HepG2 (cell line): Measurements from ENCODE around the gene TUFM. TPM values are rescaled to one million over a fixed set of nuclear protein-coding genes. Genes with fewer than 3 reads are reported as not detected.

Experiments
- GATA4 ChIP-seq: sonication (generic); IDR thresholded peaks from 2 replicates; pipeline ENCODE4 v1.6.1; 2016; ENCODE audit warnings: antibody characterized with exemption, low read depth, borderline replicate concordance
- KLF13 ChIP-seq: sonication (generic); formaldehyde crosslinking; IDR thresholded peaks from 2 replicates; pipeline ENCODE4 v1.4.0; 2020; ENCODE audit warnings: mild to moderate bottlenecking, missing genetic modification reagents
- MZF1 ChIP-seq: sonication (generic); formaldehyde crosslinking; IDR thresholded peaks from 2 replicates; pipeline ENCODE4 v1.8.1; 2023; ENCODE audit warnings: mild to moderate bottlenecking, missing genetic modification reagents, borderline replicate concordance
- NFE2L1 ChIP-seq: sonication (generic); formaldehyde crosslinking; IDR thresholded peaks from 2 replicates; pipeline ENCODE4 v1.4.0; 2020; ENCODE audit warnings: missing genetic modification reagents, mild to moderate bottlenecking, borderline replicate concordance
- POLR2A ChIP-seq, 2 experiments: IDR thresholded peaks; 2 replicates each; pipeline ENCODE4 v1.6.1; 2011; ENCODE audit warnings: low read depth in 2 of 2, low read length in 2 of 2, mild to moderate bottlenecking in 1 of 2, moderate library complexity in 1 of 2; ENCODE audit not compliant: insufficient read depth in 1 of 2
- RORA ChIP-seq: sonication (generic); formaldehyde crosslinking; IDR thresholded peaks from 2 replicates; pipeline ENCODE4 v1.5.0; 2020; ENCODE audit warnings: mild to moderate bottlenecking, missing genetic modification reagents, moderate library complexity
- SP5 ChIP-seq: IDR thresholded peaks from 2 replicates; pipeline ENCODE4 v1.6.1; 2016; ENCODE audit warnings: low read depth, borderline replicate concordance
- STAG1 ChIP-seq: sonication (generic); formaldehyde crosslinking; IDR thresholded peaks from 2 replicates; pipeline ENCODE4 v1.4.0; 2020; ENCODE audit warnings: missing genetic modification reagents
- TEAD2 ChIP-seq: sonication (generic); formaldehyde crosslinking; IDR thresholded peaks from 2 replicates; pipeline ENCODE4 v1.9.0; 2021; ENCODE audit warnings: missing genetic modification reagents
- ZNF12 ChIP-seq: sonication (generic); formaldehyde crosslinking; IDR thresholded peaks from 2 replicates; pipeline ENCODE4 v1.5.0; 2020; ENCODE audit warnings: missing genetic modification reagents
- ZNF549 ChIP-seq: sonication (generic); formaldehyde crosslinking; IDR thresholded peaks from 2 replicates; pipeline ENCODE4 v1.5.0; 2020; ENCODE audit warnings: missing genetic modification reagents
- polyA plus RNA-seq, 8 experiments: library from polyadenylated mRNA; depleted of rRNA in 3 of 8; stranded (reverse) in 7 of 8; unstranded in 1 of 8; fragments of >200 nt; fragmentation: Illumina TruSeq in 4 of 8; extraction: Trizol in 4 of 8; gene quantifications; 2 replicates each; pipeline versions ENCODE4 v1.2.1 to v1.2.3, GENCODE V29; 2011 to 2016; ENCODE audit warnings: low read depth in 4 of 8, missing spikeins in 1 of 8, mixed read lengths in 1 of 8; ENCODE audit not compliant: insufficient read depth in 1 of 8
- total RNA-seq, 5 experiments: library from RNA; depleted of rRNA; stranded (reverse); fragments of >200 nt; fragmentation: Illumina TruSeq; extraction: Trizol; gene quantifications; 2 replicates each; pipeline ENCODE4 v1.2.3, GENCODE V29; 2016; ENCODE audit warnings: low read depth in 1 of 5
- TF ChIP-seq, protein P1 (sequence below): fragments of 450-650 bp; IDR thresholded peaks from 2 replicates; pipeline ENCODE4 v1.6.1; 2016
- TF ChIP-seq, protein P2 (sequence below): sonication (generic); formaldehyde crosslinking; IDR thresholded peaks from 2 replicates; pipeline ENCODE4 v1.4.0; 2020; ENCODE audit warnings: missing genetic modification reagents
- TF ChIP-seq, protein P3 (sequence below): sonication (generic); formaldehyde crosslinking; IDR thresholded peaks from 2 replicates; pipeline ENCODE4 v1.4.0; 2020; ENCODE audit warnings: mild to moderate bottlenecking, missing genetic modification reagents
- TF ChIP-seq, protein P4 (sequence below): sonication (generic); formaldehyde crosslinking; IDR thresholded peaks from 2 replicates; pipeline ENCODE4 v1.4.0; 2020; ENCODE audit warnings: missing genetic modification reagents
- TF ChIP-seq, protein P5 (sequence below): sonication (generic); formaldehyde crosslinking; IDR thresholded peaks from 2 replicates; pipeline ENCODE4 v1.4.0; 2020; ENCODE audit warnings: mild to moderate bottlenecking, missing genetic modification reagents
- TF ChIP-seq, protein P6 (sequence below): IDR thresholded peaks from 2 replicates; pipeline ENCODE4 v1.6.1; 2018; ENCODE audit warnings: missing genetic modification reagents
- TF ChIP-seq, protein P7 (sequence below): sonication (generic); formaldehyde crosslinking; IDR thresholded peaks from 2 replicates; pipeline ENCODE4 v1.5.0; 2020; ENCODE audit warnings: mild to moderate bottlenecking, missing genetic modification reagents, moderate library complexity

The TUFM gene
- total and polyA plus RNA-seq, 2 of the 13 experiments (the other 11 are each of a cell fraction or from before 2014, with no cell fraction given) = 206 to 298 TPM

DNA sequence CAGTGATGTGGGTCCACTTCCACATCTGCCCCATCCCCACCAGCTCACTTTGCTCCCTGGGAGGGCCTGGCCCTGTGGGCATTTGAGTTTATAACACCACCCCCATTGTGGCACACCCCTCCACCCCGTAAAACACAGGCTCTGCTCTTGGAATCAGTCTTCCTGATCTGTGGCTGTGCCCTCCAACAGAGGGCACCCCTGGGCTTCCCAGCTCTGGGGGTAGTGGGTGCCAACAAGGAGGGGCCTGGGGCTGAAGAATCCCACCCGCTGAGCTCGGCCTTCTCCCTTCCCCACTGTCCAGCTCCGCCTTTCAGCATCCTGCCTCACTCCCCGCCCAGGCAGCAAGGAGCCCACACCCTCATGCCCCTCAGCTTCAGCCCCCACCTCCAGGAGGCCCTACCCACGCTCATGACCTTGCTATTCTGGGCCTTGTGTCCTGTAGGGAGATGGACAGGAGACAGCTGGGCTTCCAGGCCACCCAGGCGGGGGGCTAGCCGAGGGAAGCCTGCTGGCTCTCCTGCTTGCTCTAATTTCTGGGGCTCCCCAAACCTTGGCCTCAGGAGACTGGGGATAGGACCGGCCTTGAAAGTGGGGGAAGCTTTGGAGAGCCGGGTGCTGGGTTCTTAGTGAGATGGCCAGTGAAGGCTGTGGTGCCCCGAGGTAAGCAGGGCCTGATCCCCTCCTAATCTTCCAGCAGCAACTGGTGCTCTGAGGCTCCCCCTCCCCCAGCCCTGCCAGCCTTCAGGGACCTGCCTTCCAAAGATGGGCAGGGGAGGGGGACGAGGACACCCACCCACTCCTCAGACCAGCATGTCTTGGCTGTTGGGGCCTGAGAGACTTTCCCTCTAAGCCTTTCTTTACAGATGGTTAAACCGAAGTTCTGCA is 29.2 kb upstream of the TUFM start (continued):
- TF ChIP-seq, protein P1, sequence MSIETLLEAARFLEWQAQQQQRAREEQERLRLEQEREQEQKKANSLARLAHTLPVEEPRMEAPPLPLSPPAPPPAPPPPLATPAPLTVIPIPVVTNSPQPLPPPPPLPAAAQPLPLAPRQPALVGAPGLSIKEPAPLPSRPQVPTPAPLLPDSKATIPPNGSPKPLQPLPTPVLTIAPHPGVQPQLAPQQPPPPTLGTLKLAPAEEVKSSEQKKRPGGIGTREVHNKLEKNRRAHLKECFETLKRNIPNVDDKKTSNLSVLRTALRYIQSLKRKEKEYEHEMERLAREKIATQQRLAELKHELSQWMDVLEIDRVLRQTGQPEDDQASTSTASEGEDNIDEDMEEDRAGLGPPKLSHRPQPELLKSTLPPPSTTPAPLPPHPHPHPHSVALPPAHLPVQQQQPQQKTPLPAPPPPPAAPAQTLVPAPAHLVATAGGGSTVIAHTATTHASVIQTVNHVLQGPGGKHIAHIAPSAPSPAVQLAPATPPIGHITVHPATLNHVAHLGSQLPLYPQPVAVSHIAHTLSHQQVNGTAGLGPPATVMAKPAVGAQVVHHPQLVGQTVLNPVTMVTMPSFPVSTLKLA = no peak
- TF ChIP-seq KLF13 (CRISPR knock-in tag) = no peak
- TF ChIP-seq, protein P2, sequence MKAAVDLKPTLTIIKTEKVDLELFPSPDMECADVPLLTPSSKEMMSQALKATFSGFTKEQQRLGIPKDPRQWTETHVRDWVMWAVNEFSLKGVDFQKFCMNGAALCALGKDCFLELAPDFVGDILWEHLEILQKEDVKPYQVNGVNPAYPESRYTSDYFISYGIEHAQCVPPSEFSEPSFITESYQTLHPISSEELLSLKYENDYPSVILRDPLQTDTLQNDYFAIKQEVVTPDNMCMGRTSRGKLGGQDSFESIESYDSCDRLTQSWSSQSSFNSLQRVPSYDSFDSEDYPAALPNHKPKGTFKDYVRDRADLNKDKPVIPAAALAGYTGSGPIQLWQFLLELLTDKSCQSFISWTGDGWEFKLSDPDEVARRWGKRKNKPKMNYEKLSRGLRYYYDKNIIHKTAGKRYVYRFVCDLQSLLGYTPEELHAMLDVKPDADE (CRISPR knock-in tag) = no peak
- TF ChIP-seq, protein P3, sequence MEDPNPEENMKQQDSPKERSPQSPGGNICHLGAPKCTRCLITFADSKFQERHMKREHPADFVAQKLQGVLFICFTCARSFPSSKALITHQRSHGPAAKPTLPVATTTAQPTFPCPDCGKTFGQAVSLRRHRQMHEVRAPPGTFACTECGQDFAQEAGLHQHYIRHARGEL = no peak
- TF ChIP-seq, protein P4, sequence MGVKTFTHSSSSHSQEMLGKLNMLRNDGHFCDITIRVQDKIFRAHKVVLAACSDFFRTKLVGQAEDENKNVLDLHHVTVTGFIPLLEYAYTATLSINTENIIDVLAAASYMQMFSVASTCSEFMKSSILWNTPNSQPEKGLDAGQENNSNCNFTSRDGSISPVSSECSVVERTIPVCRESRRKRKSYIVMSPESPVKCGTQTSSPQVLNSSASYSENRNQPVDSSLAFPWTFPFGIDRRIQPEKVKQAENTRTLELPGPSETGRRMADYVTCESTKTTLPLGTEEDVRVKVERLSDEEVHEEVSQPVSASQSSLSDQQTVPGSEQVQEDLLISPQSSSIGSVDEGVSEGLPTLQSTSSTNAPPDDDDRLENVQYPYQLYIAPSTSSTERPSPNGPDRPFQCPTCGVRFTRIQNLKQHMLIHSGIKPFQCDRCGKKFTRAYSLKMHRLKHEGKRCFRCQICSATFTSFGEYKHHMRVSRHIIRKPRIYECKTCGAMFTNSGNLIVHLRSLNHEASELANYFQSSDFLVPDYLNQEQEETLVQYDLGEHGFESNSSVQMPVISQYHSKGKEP (CRISPR knock-in tag) = no peak
- TF ChIP-seq, protein P5, sequence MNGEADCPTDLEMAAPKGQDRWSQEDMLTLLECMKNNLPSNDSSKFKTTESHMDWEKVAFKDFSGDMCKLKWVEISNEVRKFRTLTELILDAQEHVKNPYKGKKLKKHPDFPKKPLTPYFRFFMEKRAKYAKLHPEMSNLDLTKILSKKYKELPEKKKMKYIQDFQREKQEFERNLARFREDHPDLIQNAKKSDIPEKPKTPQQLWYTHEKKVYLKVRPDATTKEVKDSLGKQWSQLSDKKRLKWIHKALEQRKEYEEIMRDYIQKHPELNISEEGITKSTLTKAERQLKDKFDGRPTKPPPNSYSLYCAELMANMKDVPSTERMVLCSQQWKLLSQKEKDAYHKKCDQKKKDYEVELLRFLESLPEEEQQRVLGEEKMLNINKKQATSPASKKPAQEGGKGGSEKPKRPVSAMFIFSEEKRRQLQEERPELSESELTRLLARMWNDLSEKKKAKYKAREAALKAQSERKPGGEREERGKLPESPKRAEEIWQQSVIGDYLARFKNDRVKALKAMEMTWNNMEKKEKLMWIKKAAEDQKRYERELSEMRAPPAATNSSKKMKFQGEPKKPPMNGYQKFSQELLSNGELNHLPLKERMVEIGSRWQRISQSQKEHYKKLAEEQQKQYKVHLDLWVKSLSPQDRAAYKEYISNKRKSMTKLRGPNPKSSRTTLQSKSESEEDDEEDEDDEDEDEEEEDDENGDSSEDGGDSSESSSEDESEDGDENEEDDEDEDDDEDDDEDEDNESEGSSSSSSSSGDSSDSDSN = no peak
- no peak for TF ChIP-seq NFE2L1 (CRISPR knock-in tag)
- TF ChIP-seq SP5 (CRISPR knock-in tag) = no peak
- no peak for TF ChIP-seq TEAD2 (CRISPR knock-in tag)
- TF ChIP-seq POLR2A (IDR thresholded peaks at IDR 0.05; ENCODE audit: insufficient read depth in 1 of 2, low read depth in 2 of 2, low read length in 2 of 2) = peak in 1 of 2 experiments; percentile 20; a peak in 1 of 4 replicates
- TF ChIP-seq STAG1 (CRISPR knock-in tag) = peak; percentile 26
- TF ChIP-seq, protein P6, sequence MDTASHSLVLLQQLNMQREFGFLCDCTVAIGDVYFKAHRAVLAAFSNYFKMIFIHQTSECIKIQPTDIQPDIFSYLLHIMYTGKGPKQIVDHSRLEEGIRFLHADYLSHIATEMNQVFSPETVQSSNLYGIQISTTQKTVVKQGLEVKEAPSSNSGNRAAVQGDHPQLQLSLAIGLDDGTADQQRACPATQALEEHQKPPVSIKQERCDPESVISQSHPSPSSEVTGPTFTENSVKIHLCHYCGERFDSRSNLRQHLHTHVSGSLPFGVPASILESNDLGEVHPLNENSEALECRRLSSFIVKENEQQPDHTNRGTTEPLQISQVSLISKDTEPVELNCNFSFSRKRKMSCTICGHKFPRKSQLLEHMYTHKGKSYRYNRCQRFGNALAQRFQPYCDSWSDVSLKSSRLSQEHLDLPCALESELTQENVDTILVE (CRISPR knock-in tag) = no peak
- TF ChIP-seq, protein P7, sequence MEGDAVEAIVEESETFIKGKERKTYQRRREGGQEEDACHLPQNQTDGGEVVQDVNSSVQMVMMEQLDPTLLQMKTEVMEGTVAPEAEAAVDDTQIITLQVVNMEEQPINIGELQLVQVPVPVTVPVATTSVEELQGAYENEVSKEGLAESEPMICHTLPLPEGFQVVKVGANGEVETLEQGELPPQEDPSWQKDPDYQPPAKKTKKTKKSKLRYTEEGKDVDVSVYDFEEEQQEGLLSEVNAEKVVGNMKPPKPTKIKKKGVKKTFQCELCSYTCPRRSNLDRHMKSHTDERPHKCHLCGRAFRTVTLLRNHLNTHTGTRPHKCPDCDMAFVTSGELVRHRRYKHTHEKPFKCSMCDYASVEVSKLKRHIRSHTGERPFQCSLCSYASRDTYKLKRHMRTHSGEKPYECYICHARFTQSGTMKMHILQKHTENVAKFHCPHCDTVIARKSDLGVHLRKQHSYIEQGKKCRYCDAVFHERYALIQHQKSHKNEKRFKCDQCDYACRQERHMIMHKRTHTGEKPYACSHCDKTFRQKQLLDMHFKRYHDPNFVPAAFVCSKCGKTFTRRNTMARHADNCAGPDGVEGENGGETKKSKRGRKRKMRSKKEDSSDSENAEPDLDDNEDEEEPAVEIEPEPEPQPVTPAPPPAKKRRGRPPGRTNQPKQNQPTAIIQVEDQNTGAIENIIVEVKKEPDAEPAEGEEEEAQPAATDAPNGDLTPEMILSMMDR (CRISPR knock-in tag) = peak; percentile 54
- TF ChIP-seq ZNF12 (CRISPR knock-in tag) = no peak
- TF ChIP-seq RORA (CRISPR knock-in tag) = no peak
- no peak for TF ChIP-seq MZF1 (CRISPR knock-in tag)
- no peak for TF ChIP-seq ZNF549
- no peak for TF ChIP-seq GATA4
